Tibial nerve (tissue), 4 donors: ENCODE measurements around the gene LIPN.

Source experiments
- CTCF ChIP-seq, 5 experiments: fragments of 200-600 bp in 3 of 5; fragments of 450-650 bp in 2 of 5; sonication (generic) in 3 of 5; IDR thresholded peaks; one replicate each; pipeline ENCODE4 v1.5.1; 2016 to 2019; ENCODE audit warnings: antibody characterized with exemption in 5 of 5, mild to moderate bottlenecking in 3 of 5, moderate library complexity in 2 of 5
- EP300 ChIP-seq, 2 donors: sonication (generic); formaldehyde crosslinking; IDR thresholded peaks; one replicate each; pipeline ENCODE4 v1.6.1; 2017; ENCODE audit warnings: antibody characterized with exemption in 2 of 2, mild to moderate bottlenecking in 1 of 2
- POLR2A ChIP-seq, 2 donors: fragments of 450-650 bp; IDR thresholded peaks; one replicate each; pipeline ENCODE4 v1.6.1; 2017; ENCODE audit warnings: antibody characterized with exemption in 2 of 2, mild to moderate bottlenecking in 2 of 2, moderate library complexity in 2 of 2

GRCh38 chr10:88733215-88733614, 26.6 kb upstream of the LIPN start:
- TF ChIP-seq CTCF (IDR thresholded peaks at IDR 0.05), result no peak
- no peak for TF ChIP-seq POLR2A (IDR thresholded peaks at IDR 0.05)
- TF ChIP-seq EP300 (IDR thresholded peaks at IDR 0.05), result no peak
